Skeletal muscle cell (primary cell): Measurements from ENCODE around the gene RIT2.
"Not testable (repeated sequence)": the region's sequence is repeated elsewhere in the genome, so short reads cannot be mapped to it uniquely, and the experiment has no call there.

Source experiments
- DNase-seq: peaks from one replicate; pipeline ENCODE4 v3.0.0-alpha.2; 2010; ENCODE audit warnings: low read depth
- H3K4me3 ChIP-seq: 2 replicates; pipeline ENCODE4 v1.5.1; 2011; ENCODE audit warnings: low read depth, mild to moderate bottlenecking, control low read depth, low read length, moderate library complexity

The RIT2 gene

GRCh38 chr18:42742969-42743368, 372.5 kb downstream of the RIT2 start:
- DNase-seq: no peak
- no peak overlapping the region for H3K4me3 ChIP-seq

- H3K4me3 ChIP-seq: no peak overlapping the region
- DNase-seq: no peak
Measured at GRCh38 chr18:42742474-42742873, 373.0 kb downstream of the RIT2 start.

GRCh38 chr18:42741805-42742347, 373.6 kb downstream of the RIT2 start:
- not testable (repeated sequence) for DNase-seq, H3K4me3 ChIP-seq

- DNase-seq, H3K4me3 ChIP-seq: not testable (repeated sequence)
Measured at GRCh38 chr18:42741299-42741698, 374.2 kb downstream of the RIT2 start.

DNA sequence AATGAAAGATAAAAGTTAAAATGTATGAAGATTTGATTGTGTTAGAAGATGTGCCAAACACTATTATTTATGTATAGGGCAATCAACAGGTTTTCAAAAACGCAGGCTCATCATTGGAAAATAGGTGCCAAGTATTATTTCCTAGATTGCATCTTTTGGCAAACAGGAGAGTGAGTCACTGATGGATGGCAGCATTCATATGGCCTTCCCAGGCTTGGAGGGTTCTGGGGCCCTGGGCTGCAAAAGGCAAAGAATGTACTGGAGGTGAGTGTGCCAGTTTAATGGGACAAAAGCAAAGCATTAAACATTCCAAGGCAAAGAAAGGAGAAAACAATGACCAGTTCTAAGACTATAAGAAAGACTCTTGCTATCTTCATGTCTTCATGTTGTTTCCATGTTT, 379.4 kb downstream of the RIT2 start:
- DNase-seq: no peak
- no peak overlapping the region for H3K4me3 ChIP-seq

DNA sequence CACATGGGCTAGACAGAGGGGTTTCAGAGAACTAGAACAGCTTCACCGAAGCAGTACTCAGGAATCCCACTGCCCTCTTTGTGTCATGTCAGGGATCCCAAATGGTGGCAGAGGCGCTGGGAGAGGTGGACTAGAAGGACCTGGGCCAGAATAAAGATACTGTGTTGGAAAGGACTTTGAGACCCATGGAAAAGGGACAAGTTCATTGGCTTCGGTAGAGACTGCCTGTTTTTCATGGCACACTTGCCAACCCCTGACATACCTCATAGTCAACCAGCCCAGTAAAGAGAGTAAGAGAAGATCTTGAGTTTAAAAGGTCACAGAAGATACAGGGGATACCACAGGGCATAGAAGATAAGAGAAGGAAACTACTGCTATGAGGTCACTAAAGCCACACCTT, 381.0 kb downstream of the RIT2 start:
- no peak overlapping the region for H3K4me3 ChIP-seq
- no peak for DNase-seq

- DNase-seq: no peak
- H3K4me3 ChIP-seq: no peak overlapping the region
Measured at GRCh38 chr18:42730272-42730671, 385.2 kb downstream of the RIT2 start.

DNA sequence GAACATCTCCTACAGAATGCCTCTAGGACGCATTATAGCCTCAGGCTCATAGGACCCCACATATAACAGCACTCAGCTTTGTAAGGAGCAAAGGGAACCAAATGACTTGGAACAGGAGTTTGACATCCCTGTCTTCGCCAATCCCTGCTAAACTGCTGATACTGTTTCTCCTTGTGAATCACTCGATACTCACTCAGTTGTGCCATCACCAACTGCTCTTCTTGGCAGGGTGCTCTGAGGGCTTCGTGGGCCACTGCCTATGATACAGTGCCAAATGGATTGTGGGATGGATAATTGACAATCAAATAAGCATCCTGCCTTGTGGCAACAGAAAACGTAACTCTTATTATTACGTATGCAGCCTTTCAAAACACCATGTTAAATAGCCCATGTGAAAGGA, 396.3 kb downstream of the RIT2 start:
- H3K4me3 ChIP-seq: no peak overlapping the region
- no peak for DNase-seq

GRCh38 chr18:42712065-42712464, 403.4 kb downstream of the RIT2 start:
- H3K4me3 ChIP-seq: no peak overlapping the region
- no peak for DNase-seq

GRCh38 chr18:42707080-42707479, 408.4 kb downstream of the RIT2 start:
- no peak for DNase-seq
- H3K4me3 ChIP-seq: no peak overlapping the region

GRCh38 chr18:42706618-42707017, 408.9 kb downstream of the RIT2 start:
- H3K4me3 ChIP-seq: no peak overlapping the region
- DNase-seq: no peak

GRCh38 chr18:42706029-42706608, 409.4 kb downstream of the RIT2 start:
- no peak overlapping the region for H3K4me3 ChIP-seq
- no peak for DNase-seq
